SU-DHL-6 (cell line): Measurements from ENCODE around the gene XKR7.

Experiments
- H2AFZ ChIP-seq: fragments of 200-600 bp; sonication (generic); 2 replicates; pipeline ENCODE4 v1.6.1; 2014; ENCODE audit warnings: low read depth, mild to moderate bottlenecking, moderate library complexity, mixed read lengths, antibody characterized with exemption, low read length; ENCODE audit not compliant: severe bottlenecking
- H3F3A ChIP-seq: fragments of 200-600 bp; shearing (Covaris generic); 2 replicates; pipeline ENCODE4 v1.6.0; 2016; ENCODE audit warnings: antibody characterized with exemption, mild to moderate bottlenecking; ENCODE audit not compliant: insufficient read depth
- H3K27ac ChIP-seq: fragments of 200-600 bp; sonication (generic); 2 replicates; pipeline ENCODE4 v1.5.1; 2016; ENCODE audit warnings: low read depth, mild to moderate bottlenecking, low read length, moderate library complexity, mixed read lengths
- H3K27me3 ChIP-seq: fragments of 200-600 bp; sonication (generic), shearing (Covaris generic); 2 replicates; pipeline ENCODE4 v1.6.0; 2014; ENCODE audit warnings: mild to moderate bottlenecking, low read length
- H3K36me3 ChIP-seq: fragments of 200-600 bp; sonication (generic); 2 replicates; pipeline ENCODE4 v1.6.1; 2014; ENCODE audit warnings: mild to moderate bottlenecking, low read length, mixed read lengths
- H3K4me2 ChIP-seq: fragments of 300-600, 200-600 bp; shearing (Covaris generic), sonication (generic); 2 replicates; pipeline ENCODE4 v1.6.0; 2014; ENCODE audit warnings: low read length, low read depth, mild to moderate bottlenecking; ENCODE audit not compliant: poor library complexity, severe bottlenecking
- H3K4me3 ChIP-seq: fragments of 200-600 bp; sonication (generic); 2 replicates; pipeline ENCODE4 v1.5.1; 2014; ENCODE audit warnings: antibody characterized with exemption, low read length, mild to moderate bottlenecking, mixed read lengths; ENCODE audit not compliant: insufficient read depth, poor library complexity, severe bottlenecking
- H3K79me2 ChIP-seq: fragments of 200-600 bp; sonication (generic); 2 replicates; pipeline ENCODE4 v1.6.1; 2014; ENCODE audit warnings: mild to moderate bottlenecking, low read length, moderate library complexity; ENCODE audit not compliant: insufficient read depth
- H3K9ac ChIP-seq: fragments of 200-600 bp; sonication (generic); 2 replicates; pipeline ENCODE4 v1.7.0; 2014; ENCODE audit warnings: mild to moderate bottlenecking, low read length
- H3K9me2 ChIP-seq: fragments of 200-600 bp; sonication (generic); replicated peaks from 2 replicates; pipeline ENCODE4 v1.6.1; 2014; ENCODE audit warnings: low read length; ENCODE audit not compliant: insufficient read depth
- H3K9me3 ChIP-seq: fragments of 200-600 bp; sonication (generic); 2 replicates; pipeline ENCODE4 v1.6.1; 2014; ENCODE audit warnings: low read length, mixed read lengths; ENCODE audit not compliant: insufficient read depth
- H4K20me1 ChIP-seq: fragments of 200-600 bp; sonication (generic); 2 replicates; pipeline ENCODE4 v1.6.1; 2014; ENCODE audit warnings: low read depth, mild to moderate bottlenecking, antibody characterized with exemption, low read length, moderate library complexity, mixed read lengths
- CTCF ChIP-seq: fragments of 200-600 bp; sonication (generic); IDR thresholded peaks from one replicate; pipeline ENCODE4 v1.5.1; 2017; ENCODE audit warnings: antibody characterized with exemption, mild to moderate bottlenecking, low read length, moderate library complexity; ENCODE audit not compliant: insufficient read depth, poor library complexity, severe bottlenecking
- EZH2phosphoT487 ChIP-seq: fragments of 200-600 bp; sonication (generic), shearing (Covaris generic); conservative IDR thresholded peaks from 2 replicates; pipeline ENCODE4 v1.6.1; 2018; ENCODE audit warnings: mild to moderate bottlenecking, antibody characterized with exemption, low read length, moderate library complexity, mixed read lengths

Gene XKR7

GRCh38 chr20:32045999-32046398 is 78.0 kb downstream of the XKR7 start:
- H3K9me3 ChIP-seq, result no peaks in the 10 kb centered on the region
- no peaks in the 10 kb centered on the region for H4K20me1 ChIP-seq
- no peaks in the 10 kb centered on the region for H3K9me2 ChIP-seq
- peaks cover 44% of the 10 kb centered on the region for H3F3A ChIP-seq
- H3K4me2 ChIP-seq, result no peak overlapping the region
- no peaks in the 10 kb centered on the region for H3K79me2 ChIP-seq
- no peak overlapping the region for H3K27ac ChIP-seq
- H3K9ac ChIP-seq, result no peak overlapping the region
- no peak overlapping the region for H2AFZ ChIP-seq
- H3K27me3 ChIP-seq, result no peaks in the 10 kb centered on the region
- no peak for TF ChIP-seq EZH2phosphoT487
- TF ChIP-seq CTCF, result no peak
- no peak overlapping the region for H3K4me3 ChIP-seq
- no peaks in the 10 kb centered on the region for H3K36me3 ChIP-seq

- Histone ChIP-seq H3K36me3 (peaks cover 3% of the 10 kb centered on the region; the same call in 1 of the 2 replicates), H3K4me2 (no peak overlapping the region), H3K4me3 (no peak overlapping the region), H3F3A (peaks cover 18% of the 10 kb centered on the region), H3K27me3 (no peaks in the 10 kb centered on the region), H2AFZ (no peak overlapping the region), H3K79me2 (peaks cover 23% of the 10 kb centered on the region), H3K9ac (no peak overlapping the region), H4K20me1 (no peaks in the 10 kb centered on the region), H3K27ac (no peak overlapping the region), H3K9me3 (no peaks in the 10 kb centered on the region), H3K9me2 (no peaks in the 10 kb centered on the region)
- TF ChIP-seq EZH2phosphoT487 (no peak), CTCF (no peak)
Observed at GRCh38 chr20:32050324-32050841, 82.4 kb downstream of the XKR7 start.

- Histone ChIP-seq H3K9ac (no peak overlapping the region), H3K27ac (no peak overlapping the region), H3F3A (peaks cover 25% of the 10 kb centered on the region), H3K9me3 (no peaks in the 10 kb centered on the region), H3K4me2 (peak overlapping the region; percentile 95), H3K79me2 (peaks cover 29% of the 10 kb centered on the region), H3K4me3 (no peak overlapping the region), H3K27me3 (no peaks in the 10 kb centered on the region), H3K36me3 (peaks cover 9% of the 10 kb centered on the region; the same call in 1 of the 2 replicates), H3K9me2 (no peaks in the 10 kb centered on the region), H2AFZ (no peak overlapping the region), H4K20me1 (no peaks in the 10 kb centered on the region)
- TF ChIP-seq CTCF (no peak), EZH2phosphoT487 (no peak)
Observed at GRCh38 chr20:32050851-32051556, 83.1 kb downstream of the XKR7 start.
